Breast epithelium (tissue), 4 donors: ENCODE measurements around the gene CRIP3. TPM values are rescaled to one million over a fixed set of nuclear protein-coding genes. Genes with fewer than 3 reads are reported as not detected.
"Not testable (repeated sequence)": the region's sequence is repeated elsewhere in the genome, so short reads cannot be mapped to it uniquely, and the experiment has no call there.

ENCODE experiments used
- DNase-seq, 2 donors: peaks; one replicate each; pipeline ENCODE4 v3.0.0-alpha.2; 2019; ENCODE audit warnings: low spot score in 2 of 2
- H3K27ac ChIP-seq, 2 donors: fragments of 200-600 bp; sonication (generic) in 1 of 2; one replicate each; pipeline ENCODE4 v1.5.1; 2016 to 2019; ENCODE audit warnings: mild to moderate bottlenecking in 1 of 2
- H3K27me3 ChIP-seq, 2 donors: fragments of 200-600 bp; sonication (generic) in 1 of 2; one replicate each; pipeline versions ENCODE4 v1.5.1 to v1.6.0; 2017 to 2019; ENCODE audit warnings: control low read depth in 1 of 2, mild to moderate bottlenecking in 1 of 2
- H3K36me3 ChIP-seq: fragments of 200-600 bp; one replicate; pipeline ENCODE4 v1.5.1; 2019
- H3K4me1 ChIP-seq, 2 donors: fragments of 200-600 bp; sonication (generic); one replicate each; pipeline ENCODE4 v1.5.1; 2016 to 2019; ENCODE audit warnings: control low read depth in 1 of 2
- H3K4me3 ChIP-seq, 3 donors: fragments of 200-600 bp; sonication (generic); 1 replicate in 2 of 3; 2 replicates in 1 of 3; pipeline ENCODE4 v1.5.1; 2016 to 2019; ENCODE audit warnings: mild to moderate bottlenecking in 3 of 3, moderate library complexity in 2 of 3
- H3K9me3 ChIP-seq, 2 donors: fragments of 200-600 bp; sonication (generic) in 1 of 2; one replicate each; pipeline ENCODE4 v1.5.1; 2016 to 2019; ENCODE audit warnings: control low read depth in 1 of 2
- CTCF ChIP-seq, 3 donors: fragments of 450-650 bp; IDR thresholded peaks; one replicate each; pipeline ENCODE4 v1.5.1; 2016 to 2017; ENCODE audit warnings: antibody characterized with exemption in 3 of 3, mild to moderate bottlenecking in 3 of 3, moderate library complexity in 3 of 3
- POLR2A ChIP-seq: fragments of 450-650 bp; IDR thresholded peaks from one replicate; pipeline ENCODE4 v1.6.1; 2016; ENCODE audit warnings: antibody characterized with exemption, mild to moderate bottlenecking, moderate library complexity
- POLR2AphosphoS5 ChIP-seq, 3 donors: sonication (generic); formaldehyde crosslinking; IDR thresholded peaks; one replicate each; pipeline ENCODE4 v1.6.1; 2017; ENCODE audit warnings: antibody characterized with exemption in 3 of 3
- intact Hi-C: fragments of 100-400 bp; cut with DNase I; formaldehyde crosslinking; loops from one replicate; pipeline ENCODE4 v1.15.1; 2023; ENCODE audit warnings: low total_unique reads
- total RNA-seq, 3 donors: library from RNA; depleted of rRNA; stranded (reverse); fragments of >200 nt; gene quantifications; one replicate each; pipeline ENCODE4 v1.1.0, GENCODE V29; 2016

CRIP3 gene, protein sequence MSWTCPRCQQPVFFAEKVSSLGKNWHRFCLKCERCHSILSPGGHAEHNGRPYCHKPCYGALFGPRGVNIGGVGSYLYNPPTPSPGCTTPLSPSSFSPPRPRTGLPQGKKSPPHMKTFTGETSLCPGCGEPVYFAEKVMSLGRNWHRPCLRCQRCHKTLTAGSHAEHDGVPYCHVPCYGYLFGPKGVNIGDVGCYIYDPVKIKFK
- total RNA-seq = 1 to 10 TPM; 1.6 to 2.1 (median 1.9) TPM

DNA sequence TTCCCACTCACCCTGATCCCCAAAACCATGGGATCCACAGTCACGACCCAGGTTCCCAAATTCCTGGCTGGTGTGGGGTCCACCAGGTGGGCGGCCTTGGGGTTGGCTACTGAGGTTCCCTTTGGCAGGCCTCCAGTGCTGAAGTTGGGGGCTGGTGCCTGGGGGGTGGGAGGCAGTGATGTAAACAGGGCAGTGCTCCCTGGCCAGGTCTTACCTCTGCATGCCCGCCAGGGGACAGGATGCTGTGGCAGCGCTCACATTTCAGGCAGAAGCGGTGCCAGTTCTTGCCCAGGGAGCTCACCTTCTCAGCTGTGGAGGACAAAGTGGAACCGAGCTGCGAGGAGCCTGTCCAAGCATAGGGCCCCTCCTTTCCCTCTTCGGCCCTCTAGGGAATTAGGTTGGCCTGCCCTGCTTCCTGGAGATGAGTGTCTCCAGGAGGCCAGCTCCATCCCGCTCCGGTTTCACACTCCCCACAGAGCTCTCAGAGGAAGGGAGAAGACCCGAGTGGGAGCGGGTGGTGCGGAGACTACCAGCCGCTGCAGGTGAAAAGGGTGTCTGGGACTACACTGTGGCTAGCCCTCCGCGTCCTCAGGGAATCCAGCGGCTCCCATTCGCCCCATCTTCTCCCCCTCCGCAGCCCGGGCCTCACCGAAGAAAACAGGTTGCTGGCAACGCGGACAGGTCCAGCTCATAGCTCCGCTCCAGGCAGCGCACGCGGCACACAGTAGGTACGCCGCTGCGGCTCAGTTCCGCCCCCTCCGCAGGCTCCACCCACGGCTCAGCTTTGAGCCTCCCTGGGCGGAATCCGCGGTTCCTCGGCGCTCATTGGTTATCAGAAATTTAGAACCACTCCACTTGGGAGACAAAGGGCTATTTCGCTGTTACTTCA is at the start of gene CRIP3:
Gene CRIP3 (minus strand): TSS at position 726 of the 889 bp plus-strand sequence. CDS start 34 bp downstream, at position 692.
- DNase-seq = peak in 1 of 2 donors; percentile 26
- no peaks in the 10 kb centered on the region for H3K27me3 ChIP-seq
- H3K9me3 ChIP-seq = no peaks in the 10 kb centered on the region
- no peaks in the 10 kb centered on the region for H3K4me1 ChIP-seq
- no peak within 1 kb of the TSS for H3K27ac ChIP-seq
- no peaks in the 10 kb centered on the region for H3K36me3 ChIP-seq
- H3K4me3 ChIP-seq = peak within 1 kb of the TSS; percentile 25 to 67 (median 38)
- no peak for TF ChIP-seq POLR2A
- peak in 2 of 3 donors; percentile 20 to 48 for TF ChIP-seq CTCF (IDR thresholded peaks at IDR 0.05)
- no peak for TF ChIP-seq POLR2AphosphoS5 (IDR thresholded peaks at IDR 0.05)
- intact Hi-C loops = no loop called here

- no peaks in the 10 kb centered on the region for H3K27me3 ChIP-seq
- no peak overlapping the region for H3K4me3 ChIP-seq
- intact Hi-C loops = loop anchor here (1.0 kb wide), 1 partner anchor 50 kb away; no protein-coding TSS in a partner anchor
- no peak for TF ChIP-seq CTCF (IDR thresholded peaks at IDR 0.05)
- no peak for TF ChIP-seq POLR2AphosphoS5 (IDR thresholded peaks at IDR 0.05)
- no peak for TF ChIP-seq POLR2A
- no peak for DNase-seq
- no peaks in the 10 kb centered on the region for H3K9me3 ChIP-seq
- peaks cover 6% of the 10 kb centered on the region for H3K36me3 ChIP-seq
- no peak overlapping the region for H3K27ac ChIP-seq
- no peaks in the 10 kb centered on the region for H3K4me1 ChIP-seq
Measured at GRCh38 chr6:43355862-43356590, 47.4 kb upstream of the CRIP3 start.

GRCh38 chr6:43351951-43352350 is 43.3 kb upstream of the CRIP3 start:
- H3K4me1 ChIP-seq, H3K4me3 ChIP-seq, H3K27me3 ChIP-seq, H3K27ac ChIP-seq, H3K9me3 ChIP-seq, intact Hi-C loops, DNase-seq: not testable (repeated sequence)
- peaks cover 14% of the 10 kb centered on the region for H3K36me3 ChIP-seq

- DNase-seq = no peak
- intact Hi-C loops = no loop called here
- Histone ChIP-seq H3K27me3 (no peaks in the 10 kb centered on the region), H3K4me3 (no peak overlapping the region), H3K9me3 (no peaks in the 10 kb centered on the region), H3K36me3 (peaks cover 8% of the 10 kb centered on the region), H3K4me1 (no peaks in the 10 kb centered on the region), H3K27ac (no peak overlapping the region)
- no peak for TF ChIP-seq CTCF (IDR thresholded peaks at IDR 0.05)
- no peak for TF ChIP-seq POLR2AphosphoS5 (IDR thresholded peaks at IDR 0.05)
- TF ChIP-seq POLR2A = no peak
Measured at GRCh38 chr6:43347444-43347843, 38.8 kb upstream of the CRIP3 start.

GRCh38 chr6:43347021-43347420 is 38.4 kb upstream of the CRIP3 start:
- H3K4me3 ChIP-seq = no peak overlapping the region
- DNase-seq = no peak
- H3K36me3 ChIP-seq = peaks cover 8% of the 10 kb centered on the region
- TF ChIP-seq POLR2AphosphoS5 (IDR thresholded peaks at IDR 0.05) (no peak), CTCF (IDR thresholded peaks at IDR 0.05) (no peak), POLR2A (no peak)
- no peaks in the 10 kb centered on the region for H3K4me1 ChIP-seq
- intact Hi-C loops = no loop called here
- H3K27me3 ChIP-seq = no peaks in the 10 kb centered on the region
- H3K27ac ChIP-seq = no peak overlapping the region
- no peaks in the 10 kb centered on the region for H3K9me3 ChIP-seq

DNA sequence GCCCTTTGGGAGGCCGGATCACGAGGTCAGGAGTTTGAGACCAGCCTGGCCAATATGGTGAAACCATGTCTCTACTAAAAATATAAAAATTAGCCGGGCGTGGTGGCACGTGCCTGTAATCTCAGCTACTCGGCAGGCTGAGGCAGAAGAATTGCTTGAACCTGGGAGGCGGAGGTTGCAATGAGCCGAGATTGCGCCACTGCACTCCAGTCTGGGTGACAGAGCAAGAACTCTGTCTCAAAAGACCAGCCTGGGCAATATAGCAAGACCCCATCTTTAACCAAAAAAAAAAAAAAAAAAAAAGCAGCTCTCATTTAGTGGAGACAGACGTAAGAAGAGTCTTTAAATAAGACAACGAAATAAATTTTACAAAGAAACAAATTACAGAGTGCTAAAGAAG is 37.6 kb upstream of the CRIP3 start:
- H3K9me3 ChIP-seq, DNase-seq, H3K36me3 ChIP-seq, H3K4me3 ChIP-seq, H3K4me1 ChIP-seq, H3K27ac ChIP-seq, intact Hi-C loops, H3K27me3 ChIP-seq: not testable (repeated sequence)
